GM21737 (cell line): Measurements from ENCODE around the gene BABAM2.

Source experiments
- ATAC-seq: cut with Tn5 transposase; IDR thresholded peaks from one replicate; pipeline ENCODE4 v1.9.1; 2021; ENCODE audit warnings: mild to moderate bottlenecking, moderate library complexity; ENCODE audit not compliant: unreplicated experiment

Gene BABAM2

GRCh38 chr2:28152585-28153280 is 262.2 kb downstream of the BABAM2 start:
- no peak for ATAC-seq

GRCh38 chr2:28153851-28154250 is 263.3 kb downstream of the BABAM2 start:
- ATAC-seq = no peak

GRCh38 chr2:28155086-28155485 is 264.6 kb downstream of the BABAM2 start:
- no peak for ATAC-seq

- no peak for ATAC-seq
Observed at GRCh38 chr2:28155627-28156026, 265.1 kb downstream of the BABAM2 start.

GRCh38 chr2:28158791-28159190 is 268.3 kb downstream of the BABAM2 start:
- no peak for ATAC-seq

- no peak for ATAC-seq
Observed at GRCh38 chr2:28160986-28161425, 270.5 kb downstream of the BABAM2 start.

GRCh38 chr2:28161466-28161865 is 270.9 kb downstream of the BABAM2 start:
- ATAC-seq = no peak

- ATAC-seq = no peak
Observed at GRCh38 chr2:28162564-28162963, 272.0 kb downstream of the BABAM2 start.

- ATAC-seq = no peak
Observed at GRCh38 chr2:28163028-28163427, 272.5 kb downstream of the BABAM2 start.

GRCh38 chr2:28163627-28164279 is 273.2 kb downstream of the BABAM2 start:
- no peak for ATAC-seq

GRCh38 chr2:28164280-28164801 is 273.8 kb downstream of the BABAM2 start:
- no peak for ATAC-seq

- ATAC-seq = no peak
Observed at GRCh38 chr2:28165087-28165635, 274.6 kb downstream of the BABAM2 start.

GRCh38 chr2:28166956-28167355 is 276.4 kb downstream of the BABAM2 start:
- no peak for ATAC-seq

GRCh38 chr2:28168376-28168775 is 277.8 kb downstream of the BABAM2 start:
- ATAC-seq = no peak

GRCh38 chr2:28169492-28169891 is 279.0 kb downstream of the BABAM2 start:
- no peak for ATAC-seq

- ATAC-seq = no peak
Observed at GRCh38 chr2:28172114-28172898, 281.8 kb downstream of the BABAM2 start.

GRCh38 chr2:28173377-28173776 is 282.8 kb downstream of the BABAM2 start:
- no peak for ATAC-seq

- ATAC-seq = no peak
Observed at GRCh38 chr2:28174211-28174610, 283.7 kb downstream of the BABAM2 start.

GRCh38 chr2:28175028-28175427 is 284.5 kb downstream of the BABAM2 start:
- no peak for ATAC-seq

- no peak for ATAC-seq
Observed at GRCh38 chr2:28178946-28179345, 288.4 kb downstream of the BABAM2 start.

GRCh38 chr2:28181801-28182200 is 291.3 kb downstream of the BABAM2 start:
- no peak for ATAC-seq
